Ovary (tissue), 3 donors: Measurements from ENCODE around the gene MSANTD2.

Experiments
- CTCF ChIP-seq, 3 donors: fragments of 450-650 bp in 2 of 3; fragments of 200-600 bp in 1 of 3; IDR thresholded peaks; one replicate each; pipeline versions ENCODE4 v1.5.1 to v1.8.0; 2016 to 2022; ENCODE audit warnings: antibody characterized with exemption in 3 of 3, mild to moderate bottlenecking in 1 of 3
- POLR2A ChIP-seq: fragments of 450-650 bp; IDR thresholded peaks from one replicate; pipeline ENCODE4 v1.6.1; 2017; ENCODE audit warnings: antibody characterized with exemption, mild to moderate bottlenecking, moderate library complexity
- donor health status: DM: no; HTN: no; CAD: no.

- TF ChIP-seq POLR2A (no peak), CTCF (IDR thresholded peaks at IDR 0.05) (no peak)
Observed at GRCh38 chr11:124753205-124753604, 47.0 kb downstream of the MSANTD2 start.
